H9 (cell line): Measurements from ENCODE around the gene PLD3. TPM values are rescaled to one million over a fixed set of nuclear protein-coding genes. Genes with fewer than 3 reads are reported as not detected.

Experiments
- DNase-seq: peaks from one replicate; pipeline ENCODE4 v3.0.0-alpha.2; 2017
- H2AFZ ChIP-seq: one replicate; pipeline ENCODE4 v1.6.1; 2013; ENCODE audit warnings: mild to moderate bottlenecking, low read length, control low read depth, moderate library complexity
- H2AK5ac ChIP-seq: 2 replicates; pipeline ENCODE4 v1.6.1; 2013; ENCODE audit warnings: low read length, control low read depth, mixed read lengths; ENCODE audit not compliant: insufficient read length
- H2BK120ac ChIP-seq: one replicate; pipeline ENCODE4 v1.6.1; 2013; ENCODE audit warnings: low read depth, mild to moderate bottlenecking, low read length, control low read depth, inconsistent platforms; ENCODE audit not compliant: poor library complexity, severe bottlenecking
- H2BK12ac ChIP-seq: 2 replicates; pipeline ENCODE4 v1.6.1; 2013; ENCODE audit warnings: low read length, control low read depth, mixed read lengths, low read depth; ENCODE audit not compliant: insufficient read length
- H2BK15ac ChIP-seq: 2 replicates; pipeline ENCODE4 v1.6.1; 2013; ENCODE audit warnings: low read depth, low read length, control low read depth
- H2BK20ac ChIP-seq: one replicate; pipeline ENCODE4 v1.6.1; 2013; ENCODE audit warnings: low read depth, mild to moderate bottlenecking, low read length, control low read depth, inconsistent platforms; ENCODE audit not compliant: poor library complexity, severe bottlenecking
- H2BK5ac ChIP-seq: 2 replicates; pipeline ENCODE4 v1.6.1; 2013; ENCODE audit warnings: low read length, control low read depth, mixed read lengths; ENCODE audit not compliant: insufficient read length
- H3K14ac ChIP-seq: 2 replicates; pipeline ENCODE4 v1.6.1; 2013; ENCODE audit warnings: low read length, control low read depth; ENCODE audit not compliant: insufficient read depth
- H3K18ac ChIP-seq: 2 replicates; pipeline ENCODE4 v1.6.1; 2013; ENCODE audit warnings: low read depth, mild to moderate bottlenecking, mixed read lengths, low read length, control low read depth; ENCODE audit not compliant: insufficient read length
- H3K23ac ChIP-seq: 2 replicates; pipeline ENCODE4 v1.6.1; 2013; ENCODE audit warnings: low read length, control low read depth, mixed read lengths, low read depth; ENCODE audit not compliant: insufficient read length
- H3K23me2 ChIP-seq: 2 replicates; pipeline ENCODE4 v1.6.1; 2013; ENCODE audit warnings: low read depth, mild to moderate bottlenecking, mixed read lengths, low read length, control low read depth; ENCODE audit not compliant: insufficient read length, poor library complexity, severe bottlenecking
- H3K27ac ChIP-seq: 2 replicates; pipeline ENCODE4 v1.5.1; 2013; ENCODE audit warnings: low read length, control low read depth, mixed read lengths, low read depth; ENCODE audit not compliant: insufficient read length
- H3K27me3 ChIP-seq: 2 replicates; pipeline ENCODE4 v1.6.1; 2013; ENCODE audit warnings: low read length, control low read depth, inconsistent platforms; ENCODE audit not compliant: insufficient read depth
- H3K4ac ChIP-seq: 2 replicates; pipeline ENCODE4 v1.6.1; 2013; ENCODE audit warnings: low read depth, mild to moderate bottlenecking, control low read depth, inconsistent platforms, low read length, moderate library complexity
- H3K4me1 ChIP-seq: 2 replicates; pipeline ENCODE4 v1.6.1; 2013; ENCODE audit warnings: low read length, control low read depth, inconsistent platforms; ENCODE audit not compliant: insufficient read depth
- H3K4me2 ChIP-seq: 2 replicates; pipeline ENCODE4 v1.6.1; 2013; ENCODE audit warnings: low read length, control low read depth, mixed read lengths; ENCODE audit not compliant: insufficient read length, insufficient read depth
- H3K56ac ChIP-seq: 2 replicates; pipeline ENCODE4 v1.6.1; 2013; ENCODE audit warnings: low read depth, mild to moderate bottlenecking, mixed read lengths, low read length, control low read depth; ENCODE audit not compliant: insufficient read length
- H3K79me1 ChIP-seq: 2 replicates; pipeline ENCODE4 v1.6.1; 2013; ENCODE audit warnings: low read depth, mild to moderate bottlenecking, moderate library complexity, low read length, control low read depth, inconsistent platforms; ENCODE audit not compliant: insufficient read depth, poor library complexity, severe bottlenecking
- H3K79me2 ChIP-seq: 2 replicates; pipeline ENCODE4 v1.6.1; 2013; ENCODE audit warnings: low read length, control low read depth, inconsistent platforms; ENCODE audit not compliant: insufficient read depth
- H3K9ac ChIP-seq: 2 replicates; pipeline ENCODE4 v1.6.1; 2013; ENCODE audit warnings: low read length, control low read depth, mixed read lengths; ENCODE audit not compliant: insufficient read length; ENCODE audit errors: extremely low read depth
- H3K9me3 ChIP-seq: one replicate; pipeline ENCODE4 v1.6.1; 2013; ENCODE audit warnings: low read depth, low read length, inconsistent platforms; ENCODE audit not compliant: control insufficient read depth
- H3T11ph ChIP-seq: one replicate; pipeline ENCODE4 v1.6.1; 2013; ENCODE audit warnings: mild to moderate bottlenecking, low read length, control low read depth, inconsistent platforms
- H4K20me1 ChIP-seq: one replicate; pipeline ENCODE4 v1.6.1; 2013; ENCODE audit not compliant: control insufficient read depth, insufficient read length, insufficient read depth
- H4K5ac ChIP-seq: 2 replicates; pipeline ENCODE4 v1.6.1; 2013; ENCODE audit warnings: low read depth, mild to moderate bottlenecking, mixed read lengths, low read length, control low read depth; ENCODE audit not compliant: insufficient read length
- H4K8ac ChIP-seq: replicated peaks from 2 replicates; pipeline ENCODE4 v1.6.1; 2013; ENCODE audit warnings: low read length, control low read depth, mixed read lengths, low read depth; ENCODE audit not compliant: insufficient read length
- H4K91ac ChIP-seq: 2 replicates; pipeline ENCODE4 v1.6.1; 2013; ENCODE audit warnings: low read depth, mild to moderate bottlenecking, moderate library complexity, mixed read lengths, low read length, control low read depth; ENCODE audit not compliant: insufficient read length
- H3K27ac Mint-ChIP-seq, 3 experiments: 2 replicates in 2 of 3; 3 replicates in 1 of 3; pipeline ENCODE4 v1.8.0; 2020 to 2021; ENCODE audit warnings: mixed read lengths in 3 of 3, mild to moderate bottlenecking in 1 of 3, moderate library complexity in 1 of 3
- H3K27me3 Mint-ChIP-seq: 2 replicates; pipeline ENCODE4 v1.8.0; 2021; ENCODE audit warnings: low read depth, mild to moderate bottlenecking, moderate library complexity, mixed read lengths
- H3K36me3 Mint-ChIP-seq, 3 experiments: 2 replicates in 2 of 3; 3 replicates in 1 of 3; pipeline ENCODE4 v1.8.0; 2020 to 2021; ENCODE audit warnings: low read depth in 3 of 3, mixed read lengths in 3 of 3; ENCODE audit not compliant: insufficient read depth in 1 of 3
- H3K4me1 Mint-ChIP-seq, 2 experiments: 2 replicates each; pipeline ENCODE4 v1.8.0; 2020; ENCODE audit warnings: mixed read lengths in 2 of 2
- H3K4me3 Mint-ChIP-seq, 2 experiments: 2 replicates in 1 of 2; 3 replicates in 1 of 2; pipeline ENCODE4 v1.8.0; 2020 to 2021; ENCODE audit warnings: mild to moderate bottlenecking in 2 of 2, mixed read lengths in 2 of 2, moderate library complexity in 1 of 2
- H3K9me3 Mint-ChIP-seq, 2 experiments: 2 replicates in 1 of 2; 3 replicates in 1 of 2; pipeline ENCODE4 v1.8.0; 2020; ENCODE audit warnings: mild to moderate bottlenecking in 2 of 2, mixed read lengths in 2 of 2, moderate library complexity in 1 of 2
- CTCF ChIP-seq: fragments of 200-600 bp; sonication (generic); conservative IDR thresholded peaks from 3 replicates; pipeline ENCODE4 v1.8.0; 2021; ENCODE audit warnings: antibody characterized with exemption, mild to moderate bottlenecking
- WGBS: extraction: QIAGEN DNeasy Blood & Tissue Kit; methylation state at CpG from one replicate; pipeline ENCODE4 v1.1.7; 2013; ENCODE audit warnings: missing lambda C conversion rate, low lambda C conversion rate, mixed read lengths; ENCODE audit not compliant: insufficient read length; ENCODE audit errors: extremely low coverage; 5-methylcytosine and 5-hydroxymethylcytosine counted together
- total RNA-seq: library from RNA; stranded (reverse); gene quantifications from 2 replicates; pipeline ENCODE4 v1.2.1, GENCODE V29; 2021

PLD3 gene
- total RNA-seq, 1 experiment from 2014 or later, result 194 TPM

- Histone ChIP-seq H3K79me1 (no peaks in the 10 kb centered on the region), H3K9me3 (no peaks in the 10 kb centered on the region), H4K91ac (no peak overlapping the region), H2BK120ac (no peak overlapping the region), H2BK5ac (no peak overlapping the region), H3K9ac (no peak overlapping the region), H2AFZ (no peak overlapping the region), H4K20me1 (no peaks in the 10 kb centered on the region), H2BK12ac (no peak overlapping the region), H3K27ac (no peak overlapping the region), H3K18ac (no peak overlapping the region), H3K56ac (no peak overlapping the region), H3K4ac (no peak overlapping the region), H3K79me2 (no peaks in the 10 kb centered on the region), H3K4me2 (no peak overlapping the region), H3K27me3 (no peaks in the 10 kb centered on the region; the same call in 1 of the 2 replicates), H4K5ac (no peak overlapping the region), H2BK15ac (no peak overlapping the region), H4K8ac (no peak overlapping the region), H3K4me1 (no peaks in the 10 kb centered on the region), H3K14ac (no peak overlapping the region; the same call in 1 of the 2 replicates), H2AK5ac (no peak overlapping the region), H2BK20ac (no peak overlapping the region), H3K23me2 (no peaks in the 10 kb centered on the region), H3T11ph (no peak overlapping the region), H3K23ac (no peak overlapping the region)
- Mint-ChIP-seq H3K36me3 (no peaks in the 10 kb centered on the region; a peak in 1 of 7 replicates), H3K9me3 (no peaks in the 10 kb centered on the region), H3K4me3 (no peak overlapping the region), H3K27ac (peak overlapping the region in 1 of 3 experiments; percentile 34; a peak in 2 of 7 replicates), H3K27me3 (peaks cover 9% of the 10 kb centered on the region), H3K4me1 (peaks cover 7 to 12% of the 10 kb centered on the region in 2 experiments)
- DNase-seq, result no peak
- WGBS, result no CpG with 5 or more reads among the region's 9 CpGs
- peak; percentile 28; the same call in 2 of the 3 replicates for TF ChIP-seq CTCF
Observed at GRCh38 chr19:40392894-40393517, 44.5 kb downstream of the PLD3 start.
